K562 (cell line): Measurements from ENCODE around the gene LTBP4. TPM values are rescaled to one million over a fixed set of nuclear protein-coding genes. Genes with fewer than 3 reads are reported as not detected.

Source experiments
- C11orf30 ChIP-seq: fragments of 450-650 bp; IDR thresholded peaks from 2 replicates; pipeline ENCODE4 v1.6.1; 2016; ENCODE audit warnings: low read depth, mild to moderate bottlenecking
- EZH2 ChIP-seq: IDR thresholded peaks from 2 replicates; pipeline ENCODE4 v1.6.1; 2012; ENCODE audit warnings: low read depth, mild to moderate bottlenecking, inconsistent platforms, low read length, borderline replicate concordance
- KDM1A ChIP-seq, 2 experiments: fragments of 450-650 bp; IDR thresholded peaks; 2 replicates each; pipeline ENCODE4 v1.6.1; 2016; ENCODE audit warnings: mild to moderate bottlenecking in 2 of 2
- NCOA2 ChIP-seq, 2 experiments: fragments of 450-650 bp; IDR thresholded peaks; 2 replicates each; pipeline ENCODE4 v1.6.1; 2018; ENCODE audit warnings: mild to moderate bottlenecking in 2 of 2, moderate library complexity in 1 of 2; ENCODE audit not compliant: partially characterized antibody in 2 of 2
- NR1H2 ChIP-seq: sonication (generic); formaldehyde crosslinking; IDR thresholded peaks from 2 replicates; pipeline ENCODE4 v1.4.0; 2020; ENCODE audit warnings: mild to moderate bottlenecking, missing genetic modification reagents
- PHTF2 ChIP-seq: fragments of 250-450 bp; sonication (Bioruptor Pico); IDR thresholded peaks from 2 replicates; pipeline ENCODE4 v1.5.0; 2021; ENCODE audit warnings: mild to moderate bottlenecking
- POLR2G ChIP-seq: fragments of 200-400 bp; formaldehyde crosslinking; IDR thresholded peaks from 2 replicates; pipeline ENCODE4 v1.6.1; 2017; ENCODE audit warnings: low read depth, mild to moderate bottlenecking, antibody characterized with exemption, low read length, moderate library complexity
- POU5F1 ChIP-seq: fragments of 150-350 bp; IDR thresholded peaks from 2 replicates; pipeline ENCODE4 v1.6.1; 2014; ENCODE audit warnings: borderline replicate concordance, low read length, low read depth, mild to moderate bottlenecking; ENCODE audit not compliant: partially characterized antibody
- PURB ChIP-seq: sonication (generic); formaldehyde crosslinking; IDR thresholded peaks from 2 replicates; pipeline ENCODE4 v1.9.0; 2021; ENCODE audit warnings: low read depth, mild to moderate bottlenecking, missing genetic modification reagents
- RBM22 ChIP-seq: fragments of 200-400 bp; formaldehyde crosslinking; IDR thresholded peaks from 2 replicates; pipeline ENCODE4 v1.6.1; 2018; ENCODE audit warnings: low read length, low read depth; ENCODE audit not compliant: poor library complexity, severe bottlenecking
- RCOR1 ChIP-seq, 2 experiments: IDR thresholded peaks; 2 replicates each; pipeline ENCODE4 v1.6.1; 2012; ENCODE audit warnings: low read depth in 2 of 2, low read length in 2 of 2, borderline replicate concordance in 1 of 2, improper control_type of control experiment in 1 of 2
- RFX1 ChIP-seq: fragments of 450-650 bp; IDR thresholded peaks from 2 replicates; pipeline ENCODE4 v1.6.1; 2016; ENCODE audit warnings: mild to moderate bottlenecking, moderate library complexity
- RNF219 ChIP-seq: fragments of 250-450 bp; sonication (Bioruptor Pico); IDR thresholded peaks from 2 replicates; pipeline ENCODE4 v1.5.0; 2022; ENCODE audit warnings: mild to moderate bottlenecking
- TAF15 ChIP-seq: fragments of 200-400 bp; formaldehyde crosslinking; IDR thresholded peaks from 2 replicates; pipeline ENCODE4 v1.6.1; 2017; ENCODE audit warnings: mild to moderate bottlenecking, low read depth, low read length, moderate library complexity
- WHSC1 ChIP-seq: IDR thresholded peaks from one replicate; pipeline ENCODE4 v1.6.1; 2012; ENCODE audit warnings: low read length, control low read depth, inconsistent platforms
- ZBTB17 ChIP-seq: fragments of 450-650 bp; formaldehyde crosslinking; IDR thresholded peaks from 2 replicates; pipeline ENCODE4 v1.4.0; 2020; ENCODE audit warnings: mild to moderate bottlenecking
- ZC3H11A ChIP-seq: IDR thresholded peaks from 2 replicates; pipeline ENCODE4 v1.6.1; 2012; ENCODE audit warnings: low read depth, low read length, improper control_type of control experiment
- polyA plus RNA-seq, 8 experiments: library from polyadenylated mRNA; depleted of rRNA in 4 of 8; stranded (reverse) in 5 of 8; unstranded in 3 of 8; fragments of >200 nt; fragmentation: Nextera tagmentation in 2 of 8; fragmentation: Illumina TruSeq in 1 of 8; extraction: Ambion mirVana in 2 of 8; extraction: Trizol in 1 of 8; gene quantifications; 2 replicates each; pipeline versions ENCODE4 v1.2.1 to v1.2.3, GENCODE V29; 2011 to 2014; ENCODE audit warnings: inconsistent platforms in 1 of 8, missing spikeins in 1 of 8
- total RNA-seq, 7 experiments: library from RNA; depleted of rRNA in 6 of 7; stranded (reverse); fragments of >200 nt in 6 of 7; fragmentation: Illumina TruSeq in 2 of 7; extraction: Trizol in 2 of 7; gene quantifications; 2 replicates each; pipeline versions ENCODE4 v1.2.1 to v1.2.3, GENCODE V29; 2011 to 2021; ENCODE audit warnings: low replicate concordance in 1 of 7
- TF ChIP-seq, protein P1 (sequence below): sonication (generic); formaldehyde crosslinking; IDR thresholded peaks from 2 replicates; pipeline ENCODE4 v1.9.0; 2022; ENCODE audit warnings: mild to moderate bottlenecking, missing genetic modification reagents
- TF ChIP-seq, protein P2 (sequence below): fragments of 450-650 bp; formaldehyde crosslinking; IDR thresholded peaks from 2 replicates; pipeline ENCODE4 v1.4.0; 2020; ENCODE audit warnings: mild to moderate bottlenecking
- TF ChIP-seq, protein P3 (sequence below): fragments of 450-650 bp; IDR thresholded peaks from 2 replicates; pipeline ENCODE4 v1.6.1; 2017; ENCODE audit warnings: antibody characterized with exemption, mild to moderate bottlenecking

LTBP4 gene
- total and polyA plus RNA-seq, 9 of the 15 experiments (the other 6 are each of a cell fraction or from before 2014, with no cell fraction given): 0.35 to 160 (median 31.6) TPM

- TF ChIP-seq, protein P1, sequence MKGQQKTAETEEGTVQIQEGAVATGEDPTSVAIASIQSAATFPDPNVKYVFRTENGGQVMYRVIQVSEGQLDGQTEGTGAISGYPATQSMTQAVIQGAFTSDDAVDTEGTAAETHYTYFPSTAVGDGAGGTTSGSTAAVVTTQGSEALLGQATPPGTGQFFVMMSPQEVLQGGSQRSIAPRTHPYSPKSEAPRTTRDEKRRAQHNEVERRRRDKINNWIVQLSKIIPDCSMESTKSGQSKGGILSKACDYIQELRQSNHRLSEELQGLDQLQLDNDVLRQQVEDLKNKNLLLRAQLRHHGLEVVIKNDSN: no peak
- TF ChIP-seq, protein P2, sequence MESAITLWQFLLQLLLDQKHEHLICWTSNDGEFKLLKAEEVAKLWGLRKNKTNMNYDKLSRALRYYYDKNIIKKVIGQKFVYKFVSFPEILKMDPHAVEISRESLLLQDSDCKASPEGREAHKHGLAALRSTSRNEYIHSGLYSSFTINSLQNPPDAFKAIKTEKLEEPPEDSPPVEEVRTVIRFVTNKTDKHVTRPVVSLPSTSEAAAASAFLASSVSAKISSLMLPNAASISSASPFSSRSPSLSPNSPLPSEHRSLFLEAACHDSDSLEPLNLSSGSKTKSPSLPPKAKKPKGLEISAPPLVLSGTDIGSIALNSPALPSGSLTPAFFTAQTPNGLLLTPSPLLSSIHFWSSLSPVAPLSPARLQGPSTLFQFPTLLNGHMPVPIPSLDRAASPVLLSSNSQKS (CRISPR knock-in tag): no peak
- TF ChIP-seq, protein P3, sequence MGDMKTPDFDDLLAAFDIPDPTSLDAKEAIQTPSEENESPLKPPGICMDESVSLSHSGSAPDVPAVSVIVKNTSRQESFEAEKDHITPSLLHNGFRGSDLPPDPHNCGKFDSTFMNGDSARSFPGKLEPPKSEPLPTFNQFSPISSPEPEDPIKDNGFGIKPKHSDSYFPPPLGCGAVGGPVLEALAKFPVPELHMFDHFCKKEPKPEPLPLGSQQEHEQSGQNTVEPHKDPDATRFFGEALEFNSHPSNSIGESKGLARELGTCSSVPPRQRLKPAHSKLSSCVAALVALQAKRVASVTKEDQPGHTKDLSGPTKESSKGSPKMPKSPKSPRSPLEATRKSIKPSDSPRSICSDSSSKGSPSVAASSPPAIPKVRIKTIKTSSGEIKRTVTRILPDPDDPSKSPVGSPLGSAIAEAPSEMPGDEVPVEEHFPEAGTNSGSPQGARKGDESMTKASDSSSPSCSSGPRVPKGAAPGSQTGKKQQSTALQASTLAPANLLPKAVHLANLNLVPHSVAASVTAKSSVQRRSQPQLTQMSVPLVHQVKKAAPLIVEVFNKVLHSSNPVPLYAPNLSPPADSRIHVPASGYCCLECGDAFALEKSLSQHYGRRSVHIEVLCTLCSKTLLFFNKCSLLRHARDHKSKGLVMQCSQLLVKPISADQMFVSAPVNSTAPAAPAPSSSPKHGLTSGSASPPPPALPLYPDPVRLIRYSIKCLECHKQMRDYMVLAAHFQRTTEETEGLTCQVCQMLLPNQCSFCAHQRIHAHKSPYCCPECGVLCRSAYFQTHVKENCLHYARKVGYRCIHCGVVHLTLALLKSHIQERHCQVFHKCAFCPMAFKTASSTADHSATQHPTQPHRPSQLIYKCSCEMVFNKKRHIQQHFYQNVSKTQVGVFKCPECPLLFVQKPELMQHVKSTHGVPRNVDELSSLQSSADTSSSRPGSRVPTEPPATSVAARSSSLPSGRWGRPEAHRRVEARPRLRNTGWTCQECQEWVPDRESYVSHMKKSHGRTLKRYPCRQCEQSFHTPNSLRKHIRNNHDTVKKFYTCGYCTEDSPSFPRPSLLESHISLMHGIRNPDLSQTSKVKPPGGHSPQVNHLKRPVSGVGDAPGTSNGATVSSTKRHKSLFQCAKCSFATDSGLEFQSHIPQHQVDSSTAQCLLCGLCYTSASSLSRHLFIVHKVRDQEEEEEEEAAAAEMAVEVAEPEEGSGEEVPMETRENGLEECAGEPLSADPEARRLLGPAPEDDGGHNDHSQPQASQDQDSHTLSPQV: no peak
- TF ChIP-seq RFX1 (no peak), RCOR1 (IDR thresholded peaks at IDR 0.05; ENCODE audit: borderline replicate concordance in 1 of 2, low read depth in 2 of 2, low read length in 2 of 2) (peak; percentile 52 to 82; a peak in 1 of 4 replicates), POLR2G (peak; percentile 72), PURB (CRISPR knock-in tag) (no peak), PHTF2 (CRISPR knock-in tag) (no peak), ZC3H11A (peak; percentile 80; the same call in 1 of the 2 replicates), NR1H2 (CRISPR knock-in tag) (no peak), KDM1A (IDR thresholded peaks at IDR 0.05) (no peak), EZH2 (no peak), POU5F1 (no peak), RBM22 (no peak), TAF15 (no peak), RNF219 (no peak), WHSC1 (no peak), C11orf30 (no peak), ZBTB17 (no peak), NCOA2 (IDR thresholded peaks at IDR 0.05; ENCODE audit: partially characterized antibody in 2 of 2) (no peak)
These were observed 2.9 kb upstream of the LTBP4 start (continued) for GRCh38 chr19:40598121-40598917.
